A549 (cell line): Measurements from ENCODE around the gene ZNF438.

Source experiments
- CBX2 ChIP-seq: fragments of 200-600 bp; sonication (generic); IDR thresholded peaks from 2 replicates; pipeline ENCODE4 v1.6.1; 2016; ENCODE audit warnings: low read depth, mild to moderate bottlenecking, borderline replicate concordance
- CEBPB ChIP-seq, 2 experiments: fragments of >200 bp in 1 of 2; sonication (Bioruptor Twin) in 1 of 2; formaldehyde crosslinking in 1 of 2; IDR thresholded peaks; 2 replicates each; pipeline ENCODE4 v1.6.1; 2012 to 2016
- CHD2 ChIP-seq: fragments of 150-350 bp; IDR thresholded peaks from 2 replicates; pipeline ENCODE4 v1.6.1; 2014; ENCODE audit warnings: low read length; ENCODE audit not compliant: partially characterized antibody
- CTCF ChIP-seq: fragments of >200 bp; sonication (Bioruptor Twin); formaldehyde crosslinking; IDR thresholded peaks from 3 replicates; pipeline ENCODE4 v1.5.1; 2016
- EP300 ChIP-seq, 2 experiments: fragments of >200 bp; sonication (Bioruptor Twin); formaldehyde crosslinking; IDR thresholded peaks; 2 replicates in 1 of 2; 3 replicates in 1 of 2; pipeline ENCODE4 v1.6.1; 2016 to 2017
- HOXA7 ChIP-seq: fragments of 250-450 bp; sonication (Bioruptor Pico); IDR thresholded peaks from 2 replicates; pipeline ENCODE4 v1.5.0; 2020; ENCODE audit warnings: mild to moderate bottlenecking, moderate library complexity
- JUNB ChIP-seq: fragments of >200 bp; sonication (Bioruptor Twin); formaldehyde crosslinking; IDR thresholded peaks from 2 replicates; pipeline ENCODE4 v1.6.1; 2016
- MAZ ChIP-seq: fragments of 150-350 bp; IDR thresholded peaks from 2 replicates; pipeline ENCODE4 v1.6.1; 2014; ENCODE audit warnings: antibody characterized with exemption, low read depth, low read length, borderline replicate concordance
- POLR2A ChIP-seq: IDR thresholded peaks from 2 replicates; pipeline ENCODE4 v1.6.1; 2012; ENCODE audit warnings: mild to moderate bottlenecking, low read length
- REST ChIP-seq: fragments of 200-600 bp; sonication (generic); IDR thresholded peaks from 2 replicates; pipeline ENCODE4 v1.6.1; 2016; ENCODE audit warnings: antibody characterized with exemption, mild to moderate bottlenecking, moderate library complexity
- ZSCAN20 ChIP-seq: fragments of 250-450 bp; sonication (Bioruptor Pico); IDR thresholded peaks from 2 replicates; pipeline ENCODE4 v1.8.0; 2022; ENCODE audit warnings: mild to moderate bottlenecking, moderate library complexity

- TF ChIP-seq CTCF (no peak), REST (no peak), CEBPB (IDR thresholded peaks at IDR 0.05) (no peak), HOXA7 (CRISPR knock-in tag) (no peak), MAZ (no peak), CHD2 (no peak), EP300 (IDR thresholded peaks at IDR 0.05) (no peak), POLR2A (no peak), JUNB (no peak), CBX2 (no peak), ZSCAN20 (CRISPR knock-in tag) (no peak)
Observed at GRCh38 chr10:30854656-30855055, 177.0 kb downstream of the ZNF438 start.
